ENCODE data around the gene CT45A10. TPM values are rescaled to one million over a fixed set of nuclear protein-coding genes. Genes with fewer than 3 reads are reported as not detected.
"Not testable (repeated sequence)": the region's sequence is repeated elsewhere in the genome, so short reads cannot be mapped to it uniquely, and the experiment has no call there.

CT45A10 gene
- total RNA-seq, 2 donors from 2014 or later = not detected

DNA sequence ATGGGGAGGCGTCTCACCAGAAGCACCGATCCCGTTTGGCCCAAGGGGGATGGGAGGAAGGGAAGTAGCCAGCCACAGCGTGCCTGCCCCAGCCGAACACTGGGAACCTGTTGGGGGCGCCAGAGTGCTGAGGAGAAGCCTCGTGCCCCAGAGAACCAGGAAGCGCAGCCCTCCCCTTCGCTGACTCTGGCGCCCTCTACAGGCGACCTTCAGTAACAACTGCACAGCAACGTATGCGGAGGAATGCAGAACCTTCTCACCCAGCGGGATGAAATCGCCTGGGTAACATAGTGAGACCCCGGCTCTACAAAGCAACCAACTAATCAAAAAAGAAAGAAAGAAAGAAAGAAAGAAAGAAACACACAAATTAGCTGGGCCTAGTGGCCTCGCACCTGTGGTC, 21.5 kb downstream of the CT45A10 start, which contains the start of gene CT45A9:
Gene CT45A9, minus strand, starts transcription at position 101 of the 400 bp plus-strand sequence. CDS start 3,751 bp downstream, outside the sequence.
- not testable (repeated sequence) for H3K4me3 Mint-ChIP-seq; H3K36me3 ChIP-seq (ENCODE audit: control insufficient read depth, insufficient read depth, low read length)
- no CpG with 5 or more reads among the region's 17 CpGs for WGBS, 2 experiments (ENCODE audit: insufficient coverage in 1 of 2, insufficient read length in 1 of 2)

DNA sequence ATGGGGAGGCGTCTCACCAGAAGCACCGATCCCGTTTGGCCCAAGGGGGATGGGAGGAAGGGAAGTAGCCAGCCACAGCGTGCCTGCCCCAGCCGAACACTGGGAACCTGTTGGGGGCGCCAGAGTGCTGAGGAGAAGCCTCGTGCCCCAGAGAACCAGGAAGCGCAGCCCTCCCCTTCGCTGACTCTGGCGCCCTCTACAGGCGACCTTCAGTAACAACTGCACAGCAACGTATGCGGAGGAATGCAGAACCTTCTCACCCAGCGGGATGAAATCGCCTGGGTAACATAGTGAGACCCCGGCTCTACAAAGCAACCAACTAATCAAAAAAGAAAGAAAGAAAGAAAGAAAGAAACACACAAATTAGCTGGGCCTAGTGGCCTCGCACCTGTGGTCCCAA, 38.8 kb downstream of the CT45A10 start, which contains the start of gene CT45A8:
Gene CT45A8, minus strand, starts transcription at position 101 of the 400 bp plus-strand sequence. CDS start 3,755 bp downstream, outside the sequence.
- H3K27ac ChIP-seq (ENCODE audit: low read depth, low read length); H3K27me3 ChIP-seq (ENCODE audit: control insufficient read depth, insufficient read depth, low read length, poor library complexity, severe bottlenecking); H3K27ac Mint-ChIP-seq; H3K4me3 ChIP-seq (ENCODE audit: low read length); H3K4me3 Mint-ChIP-seq; H3K9ac ChIP-seq (ENCODE audit: extremely low read depth, low read length, poor library complexity, severe bottlenecking); DNase-seq; H3K9me3 ChIP-seq (ENCODE audit: control insufficient read depth, low read length); H3K36me3 ChIP-seq (ENCODE audit: control insufficient read depth, insufficient read depth, low read length); H3K36me3 Mint-ChIP-seq (ENCODE audit: low read depth); H3K27me3 Mint-ChIP-seq (ENCODE audit: insufficient read depth); H3K4me1 Mint-ChIP-seq; H3K9me3 Mint-ChIP-seq; H3K4me1 ChIP-seq (ENCODE audit: control insufficient read depth, insufficient read depth, low read length): not testable (repeated sequence)
- WGBS, 2 experiments (ENCODE audit: insufficient coverage in 1 of 2, insufficient read length in 1 of 2) = no CpG with 5 or more reads among the region's 17 CpGs

More for the DNA sequence above, 21.5 kb downstream of the CT45A10 start, which contains the start of gene CT45A9:
- H3K27me3 Mint-ChIP-seq (ENCODE audit: insufficient read depth); H3K9ac ChIP-seq (ENCODE audit: extremely low read depth, low read length, poor library complexity, severe bottlenecking); H3K36me3 Mint-ChIP-seq (ENCODE audit: low read depth); H3K9me3 ChIP-seq (ENCODE audit: control insufficient read depth, low read length); H3K4me1 Mint-ChIP-seq; H3K27ac ChIP-seq (ENCODE audit: low read depth, low read length); H3K9me3 Mint-ChIP-seq; DNase-seq; H3K4me1 ChIP-seq (ENCODE audit: control insufficient read depth, insufficient read depth, low read length); H3K4me3 ChIP-seq (ENCODE audit: low read length); H3K27me3 ChIP-seq (ENCODE audit: control insufficient read depth, insufficient read depth, low read length, poor library complexity, severe bottlenecking); H3K27ac Mint-ChIP-seq: not testable (repeated sequence)

GRCh38 chrX:135837180-135837579, 56.1 kb downstream of the CT45A10 start, which contains the start of gene CT45A7:
CT45A7 (minus strand) TSS chrX:135837280; CDS start chrX:135833533, 3,747 bp downstream.
- no CpG with 5 or more reads among the region's 17 CpGs for WGBS, 2 experiments (ENCODE audit: insufficient coverage in 1 of 2, insufficient read length in 1 of 2)

More at GRCh38 chrX:135837180-135837579, 56.1 kb downstream of the CT45A10 start, which contains the start of gene CT45A7:
- H3K27ac Mint-ChIP-seq; H3K27me3 ChIP-seq (ENCODE audit: control insufficient read depth, insufficient read depth, low read length, poor library complexity, severe bottlenecking); H3K4me3 ChIP-seq (ENCODE audit: low read length); H3K27me3 Mint-ChIP-seq (ENCODE audit: insufficient read depth); H3K4me3 Mint-ChIP-seq; H3K27ac ChIP-seq (ENCODE audit: low read depth, low read length); H3K9me3 Mint-ChIP-seq; H3K36me3 Mint-ChIP-seq (ENCODE audit: low read depth); H3K9ac ChIP-seq (ENCODE audit: extremely low read depth, low read length, poor library complexity, severe bottlenecking); H3K4me1 Mint-ChIP-seq; H3K9me3 ChIP-seq (ENCODE audit: control insufficient read depth, low read length); H3K36me3 ChIP-seq (ENCODE audit: control insufficient read depth, insufficient read depth, low read length); H3K4me1 ChIP-seq (ENCODE audit: control insufficient read depth, insufficient read depth, low read length); DNase-seq: not testable (repeated sequence)

Other genes with a start within 250 kb of the CT45A10 start
- not detected for gene CT45A1, start 179.8 kb downstream of the CT45A10 start, total RNA-seq
- gene CT45A3, start 125.3 kb downstream of the CT45A10 start, total RNA-seq = not detected
- gene CT45A5, start 107.9 kb downstream of the CT45A10 start, total RNA-seq = not detected
- gene CT45A6, start 90.7 kb downstream of the CT45A10 start, total RNA-seq = not detected
- not detected for gene CT45A2, start 73.4 kb downstream of the CT45A10 start, total RNA-seq
- not detected for gene CT45A7, start 56.2 kb downstream of the CT45A10 start, total RNA-seq
- not detected for gene CT45A8, start 38.9 kb downstream of the CT45A10 start, total RNA-seq
- gene CT45A9, start 21.6 kb downstream of the CT45A10 start, total RNA-seq = not detected
- gene SAGE1, start 272 bp upstream of the CT45A10 start, total RNA-seq = not detected
- gene MMGT1, start 80.5 kb upstream of the CT45A10 start, total RNA-seq = 10 to 100 TPM; 17.5 to 19.2 TPM
- 10 to 100 TPM; 10.2 to 13.6 TPM for gene SLC9A6, start 92.0 kb upstream of the CT45A10 start, total RNA-seq